Kidney epithelial cell (primary cell): Measurements from ENCODE around the gene IRS2. TPM values are rescaled to one million over a fixed set of nuclear protein-coding genes. Genes with fewer than 3 reads are reported as not detected.

Source experiments
- DNase-seq: peaks from one replicate; pipeline ENCODE4 v3.0.0-alpha.2; 2010; ENCODE audit warnings: low read depth
- H3K27me3 ChIP-seq: 2 replicates; pipeline ENCODE4 v1.6.0; 2011; ENCODE audit warnings: low read length; ENCODE audit not compliant: control insufficient read depth, insufficient read depth
- H3K36me3 ChIP-seq: 2 replicates; pipeline ENCODE4 v1.5.1; 2011; ENCODE audit warnings: low read length; ENCODE audit not compliant: control insufficient read depth, insufficient read depth
- H3K4me3 ChIP-seq: 2 replicates; pipeline ENCODE4 v1.5.1; 2011; ENCODE audit warnings: low read depth, mild to moderate bottlenecking, control low read depth, low read length
- total RNA-seq: library from RNA; depleted of rRNA; stranded (reverse); fragments of >200 nt; gene quantifications from 2 replicates; pipeline ENCODE4 v1.2.3, GENCODE V29; 2015
- TF ChIP-seq, protein P1 (sequence below): IDR thresholded peaks from 2 replicates; pipeline ENCODE4 v1.5.1; 2011; ENCODE audit warnings: mild to moderate bottlenecking, moderate library complexity, low read length, control low read depth, inconsistent platforms; ENCODE audit not compliant: insufficient read depth, poor library complexity, severe bottlenecking

IRS2 gene
- total RNA-seq, 1 donor from 2014 or later = 27.1 TPM

DNA sequence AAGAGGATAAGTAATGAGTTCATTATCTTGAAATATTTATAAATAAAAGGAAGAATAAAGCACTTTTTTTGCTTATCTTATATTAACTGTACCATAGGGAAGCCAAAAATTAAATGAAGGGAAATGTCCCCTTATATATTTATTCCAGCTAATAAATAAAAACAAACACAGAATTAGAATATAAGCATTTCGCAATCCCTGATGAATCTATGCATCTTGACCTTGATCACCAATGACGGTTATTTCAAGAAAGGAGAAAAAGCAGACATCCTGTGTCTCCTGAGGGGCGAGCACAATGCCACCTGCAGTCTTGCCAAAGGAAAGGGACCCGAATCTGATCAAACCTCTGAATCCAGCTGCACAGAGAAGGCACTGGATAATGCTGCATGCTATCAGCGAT is 29.3 kb upstream of the IRS2 start:
- no peak for DNase-seq
- Histone ChIP-seq H3K27me3 (no peaks in the 10 kb centered on the region), H3K4me3 (no peak overlapping the region), H3K36me3 (no peaks in the 10 kb centered on the region)
- TF ChIP-seq, protein P1, sequence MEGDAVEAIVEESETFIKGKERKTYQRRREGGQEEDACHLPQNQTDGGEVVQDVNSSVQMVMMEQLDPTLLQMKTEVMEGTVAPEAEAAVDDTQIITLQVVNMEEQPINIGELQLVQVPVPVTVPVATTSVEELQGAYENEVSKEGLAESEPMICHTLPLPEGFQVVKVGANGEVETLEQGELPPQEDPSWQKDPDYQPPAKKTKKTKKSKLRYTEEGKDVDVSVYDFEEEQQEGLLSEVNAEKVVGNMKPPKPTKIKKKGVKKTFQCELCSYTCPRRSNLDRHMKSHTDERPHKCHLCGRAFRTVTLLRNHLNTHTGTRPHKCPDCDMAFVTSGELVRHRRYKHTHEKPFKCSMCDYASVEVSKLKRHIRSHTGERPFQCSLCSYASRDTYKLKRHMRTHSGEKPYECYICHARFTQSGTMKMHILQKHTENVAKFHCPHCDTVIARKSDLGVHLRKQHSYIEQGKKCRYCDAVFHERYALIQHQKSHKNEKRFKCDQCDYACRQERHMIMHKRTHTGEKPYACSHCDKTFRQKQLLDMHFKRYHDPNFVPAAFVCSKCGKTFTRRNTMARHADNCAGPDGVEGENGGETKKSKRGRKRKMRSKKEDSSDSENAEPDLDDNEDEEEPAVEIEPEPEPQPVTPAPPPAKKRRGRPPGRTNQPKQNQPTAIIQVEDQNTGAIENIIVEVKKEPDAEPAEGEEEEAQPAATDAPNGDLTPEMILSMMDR = no peak

DNA sequence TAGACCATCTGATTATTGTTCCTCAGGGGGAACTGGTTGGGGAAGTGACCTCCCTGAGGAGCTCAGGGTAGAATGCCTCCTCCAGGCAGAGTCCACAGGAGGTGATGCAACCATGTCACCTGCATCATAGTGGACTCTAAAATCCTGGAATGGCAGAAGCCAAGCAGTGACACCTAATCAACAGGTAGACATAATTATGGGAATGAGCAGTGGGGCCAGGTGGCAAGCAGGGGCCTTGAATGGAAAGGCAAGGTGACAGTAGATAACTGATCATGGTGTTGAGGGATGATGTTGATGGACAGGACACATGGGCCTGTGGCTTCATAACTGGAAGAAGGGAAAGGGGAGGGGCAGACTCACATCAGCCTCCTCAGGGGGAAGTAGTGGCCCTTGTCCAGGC is 27.3 kb upstream of the IRS2 start:
- Histone ChIP-seq H3K4me3 (no peak overlapping the region), H3K36me3 (no peaks in the 10 kb centered on the region), H3K27me3 (no peaks in the 10 kb centered on the region)
- TF ChIP-seq, protein P1 = no peak
- DNase-seq = no peak

DNA sequence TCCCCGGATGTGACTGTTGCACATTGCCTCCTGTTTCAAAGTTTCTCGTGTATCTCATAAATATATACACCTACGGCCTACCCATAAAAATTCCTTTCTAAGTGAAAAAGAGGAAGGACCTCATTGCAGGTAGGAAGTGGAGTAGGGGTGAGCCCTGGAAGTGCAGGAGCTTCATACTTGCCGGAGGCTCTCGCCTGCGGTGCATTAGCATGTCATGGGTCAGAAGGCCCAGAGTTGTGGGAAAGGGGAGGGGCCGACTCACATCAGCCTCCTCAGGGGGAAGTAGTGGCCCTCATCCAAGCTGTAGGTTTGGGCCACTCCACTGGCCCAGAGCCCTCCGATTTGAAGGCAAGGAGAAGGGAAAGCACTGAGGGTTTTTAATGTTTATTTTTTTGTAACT is 26.0 kb upstream of the IRS2 start:
- H3K4me3 ChIP-seq = no peak overlapping the region
- TF ChIP-seq, protein P1 = no peak
- no peaks in the 10 kb centered on the region for H3K27me3 ChIP-seq
- H3K36me3 ChIP-seq = no peaks in the 10 kb centered on the region
- no peak for DNase-seq

- DNase-seq = no peak
- no peaks in the 10 kb centered on the region for H3K36me3 ChIP-seq
- TF ChIP-seq, protein P1 = no peak
- no peaks in the 10 kb centered on the region for H3K27me3 ChIP-seq
- H3K4me3 ChIP-seq = no peak overlapping the region
Observed at GRCh38 chr13:109810761-109811510, 24.6 kb upstream of the IRS2 start.

DNA sequence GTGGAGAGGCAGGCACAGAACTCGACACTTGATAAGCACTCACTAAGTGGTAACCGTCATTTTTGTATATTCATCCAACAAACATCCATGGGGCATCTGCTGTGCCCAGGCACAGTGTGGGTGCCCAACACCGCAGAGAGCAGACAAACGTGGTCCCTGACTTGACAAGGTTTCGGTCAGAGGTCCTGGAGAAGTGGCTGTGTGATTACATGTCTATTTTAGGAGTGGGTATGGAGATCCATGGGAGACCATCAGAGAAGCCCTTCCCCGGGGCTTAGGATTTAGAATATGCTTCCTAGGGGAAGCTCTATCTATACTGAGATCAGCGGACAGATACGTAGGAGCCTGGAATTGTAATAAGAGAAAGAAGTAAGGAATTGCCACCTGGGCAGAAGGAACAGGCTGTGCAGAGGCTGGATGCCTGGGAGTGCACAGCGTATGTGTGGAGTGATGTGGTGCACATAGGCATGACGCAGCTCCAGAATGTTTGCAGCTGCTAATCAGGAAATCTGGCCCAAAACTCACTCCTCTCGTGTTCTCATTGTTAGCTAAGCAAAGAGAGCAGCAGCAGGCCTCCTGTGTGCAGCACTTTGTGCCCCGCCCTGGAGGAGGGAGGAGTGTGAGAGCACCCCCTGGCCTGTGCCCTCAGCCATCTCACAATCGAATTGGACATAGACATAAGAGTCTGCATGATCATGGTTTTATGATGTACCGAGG is 23.0 kb upstream of the IRS2 start:
- TF ChIP-seq, protein P1 = no peak
- H3K4me3 ChIP-seq = no peak overlapping the region
- no peaks in the 10 kb centered on the region for H3K36me3 ChIP-seq
- no peak for DNase-seq
- no peaks in the 10 kb centered on the region for H3K27me3 ChIP-seq
